ENCODE data around the gene RPL39. TPM values are rescaled to one million over a fixed set of nuclear protein-coding genes. Genes with fewer than 3 reads are reported as not detected.

The RPL39 gene
- total RNA-seq, 1 experiment from 2014 or later: 2,054 TPM

- H3K14ac ChIP-seq (ENCODE audit: insufficient read depth, low read length): no peak overlapping the region
- H3K18ac ChIP-seq (ENCODE audit: insufficient read length, low read depth, low read length): no peak overlapping the region
- H4K8ac ChIP-seq (replicated peaks; ENCODE audit: insufficient read length, low read depth, low read length): no peak overlapping the region
- H2BK120ac ChIP-seq (ENCODE audit: low read depth, low read length, poor library complexity, severe bottlenecking): no peak overlapping the region
- no peak overlapping the region for H3K9ac ChIP-seq (ENCODE audit: extremely low read depth, insufficient read length, low read length)
- H3K23ac ChIP-seq (ENCODE audit: insufficient read length, low read depth, low read length): no peak overlapping the region
- no peak overlapping the region for H3T11ph ChIP-seq (ENCODE audit: low read length)
- no peak overlapping the region for H4K5ac ChIP-seq (ENCODE audit: insufficient read length, low read depth, low read length)
- Mint-ChIP-seq H3K4me3 (no peak overlapping the region), H3K27ac (no peak overlapping the region), H3K9me3 (peaks cover 67 to 68% of the 10 kb centered on the region in 2 experiments), H3K27me3 (ENCODE audit: low read depth) (peaks cover 2% of the 10 kb centered on the region), H3K36me3 (ENCODE audit: insufficient read depth in 1 of 3, low read depth in 3 of 3) (peaks cover 0 to 3% (median 2%) of the 10 kb centered on the region in 3 experiments; a peak in 3 of 7 replicates), H3K4me1 (no peaks in the 10 kb centered on the region)
- H3K27me3 ChIP-seq (ENCODE audit: insufficient read depth, low read length): no peaks in the 10 kb centered on the region
- H3K79me1 ChIP-seq (ENCODE audit: insufficient read depth, low read depth, low read length, poor library complexity, severe bottlenecking): no peaks in the 10 kb centered on the region
- no peak overlapping the region for H2AK5ac ChIP-seq (ENCODE audit: insufficient read length, low read length)
- no peak overlapping the region for H3K27ac ChIP-seq (ENCODE audit: insufficient read length, low read depth, low read length)
- no peaks in the 10 kb centered on the region for H4K20me1 ChIP-seq (ENCODE audit: control insufficient read depth, insufficient read depth, insufficient read length)
- H2BK5ac ChIP-seq (ENCODE audit: insufficient read length, low read length): no peak overlapping the region
- no CpG with 5 or more reads among the region's 3 CpGs for WGBS (ENCODE audit: extremely low coverage, insufficient read length, low lambda C conversion rate)
- no peaks in the 10 kb centered on the region for H3K23me2 ChIP-seq (ENCODE audit: insufficient read length, low read depth, low read length, poor library complexity, severe bottlenecking)
- no peak overlapping the region for H2AFZ ChIP-seq (ENCODE audit: low read length)
- H2BK12ac ChIP-seq (ENCODE audit: insufficient read length, low read depth, low read length): no peak overlapping the region
- H2BK15ac ChIP-seq (ENCODE audit: low read depth, low read length): no peak overlapping the region; the same call in 1 of the 2 replicates
- no peak overlapping the region for H3K4me2 ChIP-seq (ENCODE audit: insufficient read depth, insufficient read length, low read length)
- TF ChIP-seq CTCF (conservative IDR thresholded peaks at IDR 0.05): no peak
- no peaks in the 10 kb centered on the region for H3K4me1 ChIP-seq (ENCODE audit: insufficient read depth, low read length)
- H3K4ac ChIP-seq (ENCODE audit: low read depth, low read length): no peak overlapping the region
- H4K91ac ChIP-seq (ENCODE audit: insufficient read length, low read depth, low read length): no peak overlapping the region
- no peaks in the 10 kb centered on the region for H3K79me2 ChIP-seq (ENCODE audit: insufficient read depth, low read length)
- H2BK20ac ChIP-seq (ENCODE audit: low read depth, low read length, poor library complexity, severe bottlenecking): no peak overlapping the region
- no peak overlapping the region for H3K56ac ChIP-seq (ENCODE audit: insufficient read length, low read depth, low read length)
- H3K9me3 ChIP-seq (ENCODE audit: control insufficient read depth, low read depth, low read length): peaks cover 40% of the 10 kb centered on the region
- DNase-seq: no peak
These were observed 24.9 kb upstream of the RPL39 start for GRCh38 chrX:119816300-119816699.

Measured in H9 (cell line).